ENCODE results near the gene MXD1.

GRCh38 chr2:69968609-69969008, 53.7 kb downstream of the MXD1 start:
- TF ChIP-seq POLR2A (IDR thresholded peaks at IDR 0.05) (no peak), CTCF (IDR thresholded peaks at IDR 0.05) (no peak)
